Kidney (tissue), 14 donors: ENCODE measurements around the gene CDH11. TPM values are rescaled to one million over a fixed set of nuclear protein-coding genes. Genes with fewer than 3 reads are reported as not detected.

Experiments used
- DNase-seq, 5 donors: peaks; one replicate each; pipeline ENCODE4 v3.0.0-alpha.2; 2013 to 2020
- FAIRE-seq: peaks from 2 replicates; lab custom pipeline; 2012; peaks lifted over from hg19 to GRCh38; lab: Jason Lieb, UNC
- H3K27ac ChIP-seq, 2 donors: one replicate each; pipeline ENCODE4 v1.7.0; 2013; ENCODE audit warnings: low read depth in 2 of 2, low read length in 2 of 2, inconsistent platforms in 1 of 2
- H3K27me3 ChIP-seq: one replicate; pipeline ENCODE4 v1.7.1; 2013; ENCODE audit warnings: low read length, inconsistent platforms; ENCODE audit not compliant: control insufficient read depth, insufficient read depth
- H3K36me3 ChIP-seq, 3 donors: one replicate each; pipeline versions ENCODE4 v1.7.0 to v1.7.1; 2013; ENCODE audit warnings: low read length in 3 of 3, control low read depth in 1 of 3, inconsistent platforms in 1 of 3; ENCODE audit not compliant: insufficient read depth in 3 of 3, control insufficient read depth in 2 of 3
- H3K4me1 ChIP-seq, 3 donors: one replicate each; pipeline versions ENCODE4 v1.7.0 to v1.7.1; 2013; ENCODE audit warnings: low read length in 3 of 3, inconsistent platforms in 1 of 3, low read depth in 1 of 3; ENCODE audit not compliant: control insufficient read depth in 2 of 3, insufficient read depth in 2 of 3
- H3K4me3 ChIP-seq, 3 donors: one replicate each; pipeline versions ENCODE4 v1.7.0 to v1.8.1; 2013; ENCODE audit warnings: low read length in 3 of 3, control low read depth in 1 of 3, inconsistent platforms in 1 of 3
- H3K9ac ChIP-seq, 3 donors: one replicate each; pipeline versions ENCODE4 v1.7.0 to v1.7.1; 2013; ENCODE audit warnings: low read length in 3 of 3, control low read depth in 1 of 3, inconsistent platforms in 1 of 3
- H3K9me3 ChIP-seq, 3 donors: one replicate each; pipeline versions ENCODE4 v1.7.0 to v1.7.1; 2013; ENCODE audit warnings: low read length in 3 of 3, control low read depth in 1 of 3, inconsistent platforms in 1 of 3; ENCODE audit not compliant: control insufficient read depth in 2 of 3, insufficient read depth in 1 of 3
- intact Hi-C: fragments of 100-400 bp; cut with DNase I; formaldehyde crosslinking; loops from one replicate; pipeline ENCODE4 v1.11.1; 2022
- polyA plus RNA-seq: library from polyadenylated mRNA; stranded (reverse); fragments of 350-450 nt; fragmentation: Illumina TruSeq; extraction: RNeasy Lipid Tissue Mini Kit (QIAGEN cat#74804); gene quantifications from one replicate; pipeline ENCODE4 v1.2.3, GENCODE V29; 2014; ENCODE audit warnings: low read depth, low replicate concordance; ENCODE audit not compliant: insufficient read depth
- total RNA-seq: library from RNA; stranded (reverse); fragmentation: NEBNext Ultra II Directional; extraction: Animal tissue kit (Norgen Biotek cat#: 25700); gene quantifications from one replicate; pipeline ENCODE4 v1.2.1, GENCODE V29; 2021
- TF ChIP-seq, protein P1 (sequence below): IDR thresholded peaks from 3 replicates; pipeline ENCODE4 v1.5.1; 2012; ENCODE audit warnings: mild to moderate bottlenecking, moderate library complexity, borderline replicate concordance; ENCODE audit not compliant: insufficient read depth; ENCODE audit errors: extremely low read depth
- donor health status: control.
- donor health status: control.
- donor health status: control.
- donor health status: control.
- donor health status: control.
- donor health status: DM: yes; HTN: yes; CAD: no.
- donor health status: Normal renal cell carcinoma (clear cell type).

The CDH11 gene
- total and polyA plus RNA-seq, 2 donors from 2014 or later, result 3.0 to 44.9 TPM

DNA sequence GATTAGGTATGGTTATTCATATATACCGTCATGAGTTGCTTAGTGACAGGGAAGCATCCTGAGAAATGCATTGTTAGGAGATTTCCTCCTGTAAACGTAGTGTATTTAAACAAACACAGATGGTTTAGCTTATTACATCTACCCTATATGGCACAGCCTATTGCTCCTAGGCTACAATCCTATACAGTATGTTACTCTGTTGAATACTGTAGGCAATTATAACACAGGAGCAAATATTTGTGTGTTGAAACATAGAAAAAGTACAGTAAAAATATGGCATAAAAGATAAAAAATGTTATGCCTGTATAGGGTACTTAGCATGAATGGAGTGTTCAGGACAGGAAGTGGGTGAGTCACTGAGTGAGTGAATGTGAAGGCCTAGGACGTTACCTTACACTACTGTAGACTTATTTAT, 157.7 kb downstream of the CDH11 start:
- intact Hi-C loops, result no loop called here
- Histone ChIP-seq H3K27me3 (no peaks in the 10 kb centered on the region), H3K4me1 (no peaks in the 10 kb centered on the region), H3K9ac (no peak overlapping the region), H3K27ac (no peak overlapping the region), H3K9me3 (no peaks in the 10 kb centered on the region), H3K36me3 (no peaks in the 10 kb centered on the region), H3K4me3 (no peak overlapping the region)
- DNase-seq, result no peak
- TF ChIP-seq, protein P1, sequence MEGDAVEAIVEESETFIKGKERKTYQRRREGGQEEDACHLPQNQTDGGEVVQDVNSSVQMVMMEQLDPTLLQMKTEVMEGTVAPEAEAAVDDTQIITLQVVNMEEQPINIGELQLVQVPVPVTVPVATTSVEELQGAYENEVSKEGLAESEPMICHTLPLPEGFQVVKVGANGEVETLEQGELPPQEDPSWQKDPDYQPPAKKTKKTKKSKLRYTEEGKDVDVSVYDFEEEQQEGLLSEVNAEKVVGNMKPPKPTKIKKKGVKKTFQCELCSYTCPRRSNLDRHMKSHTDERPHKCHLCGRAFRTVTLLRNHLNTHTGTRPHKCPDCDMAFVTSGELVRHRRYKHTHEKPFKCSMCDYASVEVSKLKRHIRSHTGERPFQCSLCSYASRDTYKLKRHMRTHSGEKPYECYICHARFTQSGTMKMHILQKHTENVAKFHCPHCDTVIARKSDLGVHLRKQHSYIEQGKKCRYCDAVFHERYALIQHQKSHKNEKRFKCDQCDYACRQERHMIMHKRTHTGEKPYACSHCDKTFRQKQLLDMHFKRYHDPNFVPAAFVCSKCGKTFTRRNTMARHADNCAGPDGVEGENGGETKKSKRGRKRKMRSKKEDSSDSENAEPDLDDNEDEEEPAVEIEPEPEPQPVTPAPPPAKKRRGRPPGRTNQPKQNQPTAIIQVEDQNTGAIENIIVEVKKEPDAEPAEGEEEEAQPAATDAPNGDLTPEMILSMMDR, result no peak
- no peak for FAIRE-seq

DNA sequence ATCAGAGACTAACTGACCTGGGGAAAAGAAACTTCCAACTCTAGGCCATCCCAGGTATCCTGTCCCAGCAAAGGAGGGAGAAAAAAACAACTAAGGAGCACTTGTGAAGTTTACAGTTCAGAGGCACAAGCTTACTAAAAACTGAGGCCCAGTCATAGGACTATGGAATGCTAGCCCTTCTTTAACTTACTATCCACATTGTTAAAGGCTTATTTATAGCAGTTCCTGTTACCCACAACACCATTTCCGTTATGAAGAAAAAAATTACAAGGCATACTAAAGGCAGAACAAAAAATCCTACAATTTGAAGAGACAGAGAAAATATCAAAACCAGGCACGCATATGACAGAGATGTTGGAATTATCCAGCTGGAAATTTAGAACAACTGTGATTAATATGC, 159.1 kb downstream of the CDH11 start:
- intact Hi-C loops, result no loop called here
- Histone ChIP-seq H3K27ac (no peak overlapping the region), H3K36me3 (no peaks in the 10 kb centered on the region), H3K4me1 (no peaks in the 10 kb centered on the region), H3K4me3 (no peak overlapping the region), H3K27me3 (no peaks in the 10 kb centered on the region), H3K9me3 (no peaks in the 10 kb centered on the region), H3K9ac (no peak overlapping the region)
- no peak for DNase-seq
- TF ChIP-seq, protein P1, result no peak
- FAIRE-seq, result no peak

DNA sequence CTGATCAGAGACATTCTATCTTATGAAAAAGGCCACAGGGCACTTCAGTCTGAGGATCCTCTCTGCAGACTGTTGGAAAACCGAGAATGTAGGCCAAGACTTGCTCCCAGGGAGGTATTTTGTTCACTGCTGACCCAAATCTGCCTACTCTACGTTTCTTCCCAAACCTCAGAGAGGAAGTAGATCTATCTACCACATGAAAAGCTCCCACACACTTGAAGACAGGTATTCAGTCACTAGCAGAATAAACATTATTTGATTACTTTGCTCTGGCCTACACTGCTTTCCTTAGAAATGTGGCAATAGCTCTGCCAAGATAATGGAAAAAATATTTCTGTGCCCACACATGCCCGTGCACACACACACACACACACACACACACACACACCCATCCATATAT, 164.6 kb downstream of the CDH11 start:
- Histone ChIP-seq H3K27ac (no peak overlapping the region), H3K4me1 (no peaks in the 10 kb centered on the region), H3K36me3 (no peaks in the 10 kb centered on the region), H3K9ac (no peak overlapping the region), H3K27me3 (no peaks in the 10 kb centered on the region), H3K4me3 (no peak overlapping the region), H3K9me3 (no peaks in the 10 kb centered on the region)
- DNase-seq (no peak), FAIRE-seq (no peak)
- intact Hi-C loops, result no loop called here
- TF ChIP-seq, protein P1, result no peak

DNA sequence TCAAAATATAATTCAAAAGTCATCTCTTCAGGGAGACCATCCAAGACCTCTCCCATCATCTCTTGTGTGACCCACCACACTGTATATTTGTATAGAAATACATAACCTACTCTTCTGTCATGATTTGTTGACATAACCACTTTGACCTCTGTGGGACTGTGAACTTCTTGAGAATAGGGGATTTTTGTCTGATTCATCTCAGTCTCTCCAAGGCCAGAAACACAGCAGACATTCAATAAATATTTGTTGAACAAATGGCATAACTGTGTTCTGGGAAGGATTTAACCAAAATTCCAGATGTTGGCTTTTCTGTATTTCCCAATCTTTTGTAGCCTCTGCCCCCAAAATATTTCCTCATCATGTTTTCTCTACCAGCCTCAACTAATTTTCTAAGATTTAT, 169.7 kb downstream of the CDH11 start:
- H3K9ac ChIP-seq, result no peak overlapping the region
- H3K9me3 ChIP-seq, result no peaks in the 10 kb centered on the region
- peaks cover 0 to 2% (median 0%) of the 10 kb centered on the region in 3 donors for H3K36me3 ChIP-seq
- TF ChIP-seq, protein P1, result no peak
- H3K4me1 ChIP-seq, result no peaks in the 10 kb centered on the region
- FAIRE-seq (no peak), DNase-seq (no peak)
- intact Hi-C loops, result no loop called here
- H3K27ac ChIP-seq, result no peak overlapping the region
- no peaks in the 10 kb centered on the region for H3K27me3 ChIP-seq
- no peak overlapping the region for H3K4me3 ChIP-seq
